H9 (cell line): ENCODE results near the gene BCAR3. TPM values are rescaled to one million over a fixed set of nuclear protein-coding genes. Genes with fewer than 3 reads are reported as not detected.

Experiments
- DNase-seq: peaks from one replicate; pipeline ENCODE4 v3.0.0-alpha.2; 2017
- H2AFZ ChIP-seq: one replicate; pipeline ENCODE4 v1.6.1; 2013; ENCODE audit warnings: mild to moderate bottlenecking, low read length, control low read depth, moderate library complexity
- H2AK5ac ChIP-seq: 2 replicates; pipeline ENCODE4 v1.6.1; 2013; ENCODE audit warnings: low read length, control low read depth, mixed read lengths; ENCODE audit not compliant: insufficient read length
- H2BK120ac ChIP-seq: one replicate; pipeline ENCODE4 v1.6.1; 2013; ENCODE audit warnings: low read depth, mild to moderate bottlenecking, low read length, control low read depth, inconsistent platforms; ENCODE audit not compliant: poor library complexity, severe bottlenecking
- H2BK12ac ChIP-seq: 2 replicates; pipeline ENCODE4 v1.6.1; 2013; ENCODE audit warnings: low read length, control low read depth, mixed read lengths, low read depth; ENCODE audit not compliant: insufficient read length
- H2BK15ac ChIP-seq: 2 replicates; pipeline ENCODE4 v1.6.1; 2013; ENCODE audit warnings: low read depth, low read length, control low read depth
- H2BK20ac ChIP-seq: one replicate; pipeline ENCODE4 v1.6.1; 2013; ENCODE audit warnings: low read depth, mild to moderate bottlenecking, low read length, control low read depth, inconsistent platforms; ENCODE audit not compliant: poor library complexity, severe bottlenecking
- H2BK5ac ChIP-seq: 2 replicates; pipeline ENCODE4 v1.6.1; 2013; ENCODE audit warnings: low read length, control low read depth, mixed read lengths; ENCODE audit not compliant: insufficient read length
- H3K14ac ChIP-seq: 2 replicates; pipeline ENCODE4 v1.6.1; 2013; ENCODE audit warnings: low read length, control low read depth; ENCODE audit not compliant: insufficient read depth
- H3K18ac ChIP-seq: 2 replicates; pipeline ENCODE4 v1.6.1; 2013; ENCODE audit warnings: low read depth, mild to moderate bottlenecking, mixed read lengths, low read length, control low read depth; ENCODE audit not compliant: insufficient read length
- H3K23ac ChIP-seq: 2 replicates; pipeline ENCODE4 v1.6.1; 2013; ENCODE audit warnings: low read length, control low read depth, mixed read lengths, low read depth; ENCODE audit not compliant: insufficient read length
- H3K23me2 ChIP-seq: 2 replicates; pipeline ENCODE4 v1.6.1; 2013; ENCODE audit warnings: low read depth, mild to moderate bottlenecking, mixed read lengths, low read length, control low read depth; ENCODE audit not compliant: insufficient read length, poor library complexity, severe bottlenecking
- H3K27ac ChIP-seq: 2 replicates; pipeline ENCODE4 v1.5.1; 2013; ENCODE audit warnings: low read length, control low read depth, mixed read lengths, low read depth; ENCODE audit not compliant: insufficient read length
- H3K27me3 ChIP-seq: 2 replicates; pipeline ENCODE4 v1.6.1; 2013; ENCODE audit warnings: low read length, control low read depth, inconsistent platforms; ENCODE audit not compliant: insufficient read depth
- H3K4ac ChIP-seq: 2 replicates; pipeline ENCODE4 v1.6.1; 2013; ENCODE audit warnings: low read depth, mild to moderate bottlenecking, control low read depth, inconsistent platforms, low read length, moderate library complexity
- H3K4me1 ChIP-seq: 2 replicates; pipeline ENCODE4 v1.6.1; 2013; ENCODE audit warnings: low read length, control low read depth, inconsistent platforms; ENCODE audit not compliant: insufficient read depth
- H3K4me2 ChIP-seq: 2 replicates; pipeline ENCODE4 v1.6.1; 2013; ENCODE audit warnings: low read length, control low read depth, mixed read lengths; ENCODE audit not compliant: insufficient read length, insufficient read depth
- H3K56ac ChIP-seq: 2 replicates; pipeline ENCODE4 v1.6.1; 2013; ENCODE audit warnings: low read depth, mild to moderate bottlenecking, mixed read lengths, low read length, control low read depth; ENCODE audit not compliant: insufficient read length
- H3K79me1 ChIP-seq: 2 replicates; pipeline ENCODE4 v1.6.1; 2013; ENCODE audit warnings: low read depth, mild to moderate bottlenecking, moderate library complexity, low read length, control low read depth, inconsistent platforms; ENCODE audit not compliant: insufficient read depth, poor library complexity, severe bottlenecking
- H3K79me2 ChIP-seq: 2 replicates; pipeline ENCODE4 v1.6.1; 2013; ENCODE audit warnings: low read length, control low read depth, inconsistent platforms; ENCODE audit not compliant: insufficient read depth
- H3K9ac ChIP-seq: 2 replicates; pipeline ENCODE4 v1.6.1; 2013; ENCODE audit warnings: low read length, control low read depth, mixed read lengths; ENCODE audit not compliant: insufficient read length; ENCODE audit errors: extremely low read depth
- H3K9me3 ChIP-seq: one replicate; pipeline ENCODE4 v1.6.1; 2013; ENCODE audit warnings: low read depth, low read length, inconsistent platforms; ENCODE audit not compliant: control insufficient read depth
- H3T11ph ChIP-seq: one replicate; pipeline ENCODE4 v1.6.1; 2013; ENCODE audit warnings: mild to moderate bottlenecking, low read length, control low read depth, inconsistent platforms
- H4K20me1 ChIP-seq: one replicate; pipeline ENCODE4 v1.6.1; 2013; ENCODE audit not compliant: control insufficient read depth, insufficient read length, insufficient read depth
- H4K5ac ChIP-seq: 2 replicates; pipeline ENCODE4 v1.6.1; 2013; ENCODE audit warnings: low read depth, mild to moderate bottlenecking, mixed read lengths, low read length, control low read depth; ENCODE audit not compliant: insufficient read length
- H4K8ac ChIP-seq: replicated peaks from 2 replicates; pipeline ENCODE4 v1.6.1; 2013; ENCODE audit warnings: low read length, control low read depth, mixed read lengths, low read depth; ENCODE audit not compliant: insufficient read length
- H4K91ac ChIP-seq: 2 replicates; pipeline ENCODE4 v1.6.1; 2013; ENCODE audit warnings: low read depth, mild to moderate bottlenecking, moderate library complexity, mixed read lengths, low read length, control low read depth; ENCODE audit not compliant: insufficient read length
- H3K27ac Mint-ChIP-seq, 3 experiments: 2 replicates in 2 of 3; 3 replicates in 1 of 3; pipeline ENCODE4 v1.8.0; 2020 to 2021; ENCODE audit warnings: mixed read lengths in 3 of 3, mild to moderate bottlenecking in 1 of 3, moderate library complexity in 1 of 3
- H3K27me3 Mint-ChIP-seq: 2 replicates; pipeline ENCODE4 v1.8.0; 2021; ENCODE audit warnings: low read depth, mild to moderate bottlenecking, moderate library complexity, mixed read lengths
- H3K36me3 Mint-ChIP-seq, 3 experiments: 2 replicates in 2 of 3; 3 replicates in 1 of 3; pipeline ENCODE4 v1.8.0; 2020 to 2021; ENCODE audit warnings: low read depth in 3 of 3, mixed read lengths in 3 of 3; ENCODE audit not compliant: insufficient read depth in 1 of 3
- H3K4me1 Mint-ChIP-seq, 2 experiments: 2 replicates each; pipeline ENCODE4 v1.8.0; 2020; ENCODE audit warnings: mixed read lengths in 2 of 2
- H3K4me3 Mint-ChIP-seq, 2 experiments: 2 replicates in 1 of 2; 3 replicates in 1 of 2; pipeline ENCODE4 v1.8.0; 2020 to 2021; ENCODE audit warnings: mild to moderate bottlenecking in 2 of 2, mixed read lengths in 2 of 2, moderate library complexity in 1 of 2
- H3K9me3 Mint-ChIP-seq, 2 experiments: 2 replicates in 1 of 2; 3 replicates in 1 of 2; pipeline ENCODE4 v1.8.0; 2020; ENCODE audit warnings: mild to moderate bottlenecking in 2 of 2, mixed read lengths in 2 of 2, moderate library complexity in 1 of 2
- CTCF ChIP-seq: fragments of 200-600 bp; sonication (generic); conservative IDR thresholded peaks from 3 replicates; pipeline ENCODE4 v1.8.0; 2021; ENCODE audit warnings: antibody characterized with exemption, mild to moderate bottlenecking
- WGBS: extraction: QIAGEN DNeasy Blood & Tissue Kit; methylation state at CpG from one replicate; pipeline ENCODE4 v1.1.7; 2013; ENCODE audit warnings: missing lambda C conversion rate, low lambda C conversion rate, mixed read lengths; ENCODE audit not compliant: insufficient read length; ENCODE audit errors: extremely low coverage; 5-methylcytosine and 5-hydroxymethylcytosine counted together
- total RNA-seq: library from RNA; stranded (reverse); gene quantifications from 2 replicates; pipeline ENCODE4 v1.2.1, GENCODE V29; 2021

Gene BCAR3
- total RNA-seq, 1 experiment from 2014 or later = 4.9 TPM

- peak; percentile 56; the same call in 2 of the 3 replicates for TF ChIP-seq CTCF
- H4K20me1 ChIP-seq = no peaks in the 10 kb centered on the region
- H3K9ac ChIP-seq = no peak overlapping the region
- no peaks in the 10 kb centered on the region for H3K79me2 ChIP-seq
- no peak overlapping the region for H2AK5ac ChIP-seq
- no peak overlapping the region for H3K4me2 ChIP-seq
- H2BK20ac ChIP-seq = no peak overlapping the region
- H3K23me2 ChIP-seq = no peaks in the 10 kb centered on the region
- no peak overlapping the region for H4K91ac ChIP-seq
- no peak overlapping the region for H3K27ac ChIP-seq
- H3K9me3 ChIP-seq = no peaks in the 10 kb centered on the region
- no CpG with 5 or more reads among the region's 5 CpGs for WGBS
- no peak overlapping the region for H3K23ac ChIP-seq
- DNase-seq = no peak
- H3T11ph ChIP-seq = no peak overlapping the region
- Mint-ChIP-seq H3K4me3 (no peak overlapping the region), H3K36me3 (peaks cover 13 to 22% (median 15%) of the 10 kb centered on the region in 3 experiments), H3K9me3 (peaks cover 8 to 14% of the 10 kb centered on the region in 2 experiments), H3K4me1 (peaks cover 21 to 22% of the 10 kb centered on the region in 2 experiments), H3K27ac (no peak overlapping the region; a peak in 1 of 7 replicates), H3K27me3 (no peaks in the 10 kb centered on the region)
- H2BK12ac ChIP-seq = no peak overlapping the region
- H3K56ac ChIP-seq = no peak overlapping the region
- H4K8ac ChIP-seq = no peak overlapping the region
- no peak overlapping the region for H2AFZ ChIP-seq
- no peak overlapping the region for H2BK5ac ChIP-seq
- H3K79me1 ChIP-seq = no peaks in the 10 kb centered on the region
- no peak overlapping the region for H2BK15ac ChIP-seq
- 0 out of 2 replicates have a peak, but pooled peaks cover 8% of the 10 kb centered on the region for H3K4me1 ChIP-seq
- H4K5ac ChIP-seq = no peak overlapping the region
- H3K4ac ChIP-seq = no peak overlapping the region
- H3K14ac ChIP-seq = no peak overlapping the region
- no peaks in the 10 kb centered on the region for H3K27me3 ChIP-seq
- H2BK120ac ChIP-seq = no peak overlapping the region
- no peak overlapping the region for H3K18ac ChIP-seq
Measured at GRCh38 chr1:93631626-93632365, 49.8 kb downstream of the BCAR3 start.
